HG03460 (cell line): Measurements from ENCODE around the gene UBE2S.
"Not testable (repeated sequence)": the region's sequence is repeated elsewhere in the genome, so short reads cannot be mapped to it uniquely, and the experiment has no call there.

Experiments used
- ATAC-seq: cut with Tn5 transposase; IDR thresholded peaks from one replicate; pipeline ENCODE4 v1.9.1; 2021; ENCODE audit not compliant: unreplicated experiment

The UBE2S gene

GRCh38 chr19:55407550-55407799 is at the start of gene UBE2S:
TSS of gene UBE2S (minus strand) at chr19:55407788. CDS start at chr19:55407589, 199 bp downstream.
- not testable (repeated sequence) for ATAC-seq

- ATAC-seq: no peak
Observed at GRCh38 chr19:55456347-55456746, 48.8 kb upstream of the UBE2S start.

GRCh38 chr19:55455576-55456235 is 48.1 kb upstream of the UBE2S start:
- ATAC-seq: no peak

GRCh38 chr19:55454787-55455243 is 47.2 kb upstream of the UBE2S start:
- ATAC-seq: no peak

- no peak for ATAC-seq
Observed at GRCh38 chr19:55453511-55454260, 46.1 kb upstream of the UBE2S start.

GRCh38 chr19:55452749-55453346 is 45.3 kb upstream of the UBE2S start:
- no peak for ATAC-seq

- ATAC-seq: no peak
Observed at GRCh38 chr19:55451965-55452748, 44.6 kb upstream of the UBE2S start.

GRCh38 chr19:55451163-55451964 is 43.8 kb upstream of the UBE2S start:
- no peak for ATAC-seq

- ATAC-seq: no peak
Observed at GRCh38 chr19:55449469-55449868, 41.9 kb upstream of the UBE2S start.

GRCh38 chr19:55448175-55448490 is 40.5 kb upstream of the UBE2S start:
- not testable (repeated sequence) for ATAC-seq

GRCh38 chr19:55447421-55448174 is 40.0 kb upstream of the UBE2S start:
- no peak for ATAC-seq

- ATAC-seq: no peak
Observed at GRCh38 chr19:55446060-55446459, 38.5 kb upstream of the UBE2S start.

- ATAC-seq: no peak
Observed at GRCh38 chr19:55444646-55445045, 37.1 kb upstream of the UBE2S start.

GRCh38 chr19:55443824-55444480 is 36.4 kb upstream of the UBE2S start:
- no peak for ATAC-seq

GRCh38 chr19:55443045-55443823 is 35.6 kb upstream of the UBE2S start, which contains the start of gene SHISA7:
TSS of gene SHISA7 (minus strand) at chr19:55443300. CDS start at chr19:55442863, 437 bp downstream.
- no peak for ATAC-seq

GRCh38 chr19:55442372-55442961 is 34.9 kb upstream of the UBE2S start:
- no peak for ATAC-seq

GRCh38 chr19:55441692-55442321 is 34.2 kb upstream of the UBE2S start:
- ATAC-seq: no peak

- ATAC-seq: no peak
Observed at GRCh38 chr19:55441319-55441691, 33.7 kb upstream of the UBE2S start.
